ENCODE results near the gene TMEM250.

DNA sequence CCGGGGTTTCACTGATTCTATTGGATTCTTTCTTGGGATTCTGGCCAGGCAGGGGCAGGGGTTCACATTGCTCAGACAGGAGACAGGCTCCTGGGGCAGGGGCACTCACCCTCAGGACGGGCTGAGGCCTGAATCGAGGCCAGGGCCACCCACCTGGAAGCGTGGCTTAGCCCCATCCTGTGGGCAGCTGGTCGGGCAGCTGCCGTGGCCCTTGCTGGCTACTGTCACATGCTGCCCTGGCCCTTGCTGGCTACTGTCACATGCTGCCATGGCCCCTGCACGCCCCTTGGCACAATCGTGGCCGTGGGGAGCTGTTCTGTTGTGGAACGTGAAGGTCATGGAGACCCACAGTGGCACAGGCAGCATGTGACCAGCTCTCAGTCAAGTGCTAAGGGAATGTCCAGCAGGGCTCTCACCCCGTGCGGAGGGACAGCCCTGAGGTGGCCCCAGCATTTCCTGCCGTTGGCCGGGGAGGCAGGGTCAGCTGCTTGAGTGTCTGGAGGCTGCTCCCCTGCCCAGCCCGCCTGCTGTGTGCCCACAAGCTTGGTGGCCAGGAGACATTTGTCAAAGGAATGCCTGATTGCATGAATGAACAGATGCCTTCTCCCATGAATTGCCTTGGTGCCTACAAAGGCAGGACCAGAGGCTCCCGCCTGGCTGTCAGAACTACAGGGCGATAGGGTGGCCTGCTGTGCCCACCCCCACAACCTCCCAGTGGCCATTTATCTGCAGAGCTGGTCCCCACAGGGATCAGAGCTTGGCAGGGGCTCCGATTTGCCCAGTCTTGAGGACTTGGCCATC lies 16.9 kb upstream of the TMEM250 start:
- TF ChIP-seq CTCF (IDR thresholded peaks at IDR 0.05; ENCODE audit: low read depth, low read length) = no peak
- TF ChIP-seq MYC (IDR thresholded peaks at IDR 0.05; ENCODE audit: low read depth, low read length) = no peak
- no peak for TF ChIP-seq POLR2A (IDR thresholded peaks at IDR 0.05; ENCODE audit: extremely low read depth, insufficient read length)
